Liver (tissue), 9 donors: ENCODE data around the gene ARPC3. TPM values are rescaled to one million over a fixed set of nuclear protein-coding genes. Genes with fewer than 3 reads are reported as not detected.
"Not testable (repeated sequence)": the region's sequence is repeated elsewhere in the genome, so short reads cannot be mapped to it uniquely, and the experiment has no call there.

Source experiments
- DNase-seq: peaks from one replicate; pipeline ENCODE4 v3.0.0-alpha.2; 2017; ENCODE audit warnings: low spot score
- H3K27ac ChIP-seq, 2 donors: one replicate each; pipeline ENCODE4 v1.7.0; 2013; ENCODE audit warnings: inconsistent platforms in 2 of 2, low read length in 2 of 2, control low read depth in 1 of 2, low read depth in 1 of 2, mild to moderate bottlenecking in 1 of 2
- H3K27me3 ChIP-seq, 4 donors: one replicate each; pipeline versions ENCODE4 v1.6.1 to v1.7.0; 2013; ENCODE audit warnings: low read length in 3 of 4, inconsistent platforms in 1 of 4, mild to moderate bottlenecking in 1 of 4, moderate library complexity in 1 of 4; ENCODE audit not compliant: control insufficient read depth in 4 of 4, insufficient read depth in 4 of 4
- H3K36me3 ChIP-seq, 4 donors: one replicate each; pipeline versions ENCODE4 v1.6.1 to v1.7.0; 2013; ENCODE audit warnings: low read length in 3 of 4, mild to moderate bottlenecking in 3 of 4, low read depth in 1 of 4, moderate library complexity in 1 of 4; ENCODE audit not compliant: control insufficient read depth in 4 of 4, insufficient read depth in 3 of 4
- H3K4me1 ChIP-seq, 4 donors: one replicate each; pipeline versions ENCODE4 v1.6.1 to v1.7.0; 2013; ENCODE audit warnings: low read length in 3 of 4, mild to moderate bottlenecking in 3 of 4, moderate library complexity in 1 of 4; ENCODE audit not compliant: control insufficient read depth in 4 of 4, insufficient read depth in 4 of 4
- H3K4me3 ChIP-seq, 3 donors: one replicate each; pipeline versions ENCODE4 v1.6.1 to v1.7.0; 2013; ENCODE audit warnings: low read length in 3 of 3, control low read depth in 1 of 3, low read depth in 1 of 3, mild to moderate bottlenecking in 1 of 3
- H3K9ac ChIP-seq, 2 donors: one replicate each; pipeline ENCODE4 v1.7.0; 2013; ENCODE audit warnings: low read length in 2 of 2, mild to moderate bottlenecking in 2 of 2, moderate library complexity in 2 of 2, control low read depth in 1 of 2, low read depth in 1 of 2
- H3K9me3 ChIP-seq, 4 donors: one replicate each; pipeline versions ENCODE4 v1.6.1 to v1.7.0; 2013; ENCODE audit warnings: low read length in 3 of 4; ENCODE audit not compliant: control insufficient read depth in 4 of 4
- ATF3 ChIP-seq: IDR thresholded peaks from 2 replicates; pipeline ENCODE4 v1.6.1; 2016; ENCODE audit warnings: antibody characterized with exemption
- CTCF ChIP-seq: fragments of 150-350 bp; IDR thresholded peaks from 2 replicates; pipeline ENCODE4 v1.5.1; 2017; ENCODE audit warnings: improper control_type of control experiment, low read depth, low read length; ENCODE audit not compliant: missing input control
- EGR1 ChIP-seq, 2 donors: IDR thresholded peaks; 2 replicates each; pipeline ENCODE4 v1.6.1; 2016 to 2018; ENCODE audit warnings: antibody characterized with exemption in 2 of 2, low read depth in 2 of 2
- FOXA1 ChIP-seq: IDR thresholded peaks from 2 replicates; pipeline ENCODE4 v1.6.1; 2016; ENCODE audit warnings: antibody characterized with exemption
- FOXA2 ChIP-seq: IDR thresholded peaks from 2 replicates; pipeline ENCODE4 v1.6.1; 2016; ENCODE audit warnings: antibody characterized with exemption
- GABPA ChIP-seq, 2 donors: IDR thresholded peaks in 1 of 2; conservative IDR thresholded peaks in 1 of 2; 2 replicates each; pipeline ENCODE4 v1.6.1; 2016; ENCODE audit warnings: antibody characterized with exemption in 2 of 2, mild to moderate bottlenecking in 1 of 2, moderate library complexity in 1 of 2
- HNF4A ChIP-seq, 2 donors: conservative IDR thresholded peaks; 2 replicates each; pipeline ENCODE4 v1.6.1; 2016; ENCODE audit warnings: antibody characterized with exemption in 2 of 2, mild to moderate bottlenecking in 2 of 2
- HNF4G ChIP-seq: IDR thresholded peaks from 2 replicates; pipeline ENCODE4 v1.6.1; 2016; ENCODE audit warnings: antibody characterized with exemption
- JUND ChIP-seq, 2 donors: IDR thresholded peaks; 2 replicates each; pipeline ENCODE4 v1.6.1; 2016; ENCODE audit warnings: antibody characterized with exemption in 2 of 2
- MAX ChIP-seq: IDR thresholded peaks from 2 replicates; pipeline ENCODE4 v1.6.1; 2016; ENCODE audit warnings: antibody characterized with exemption
- NR2F2 ChIP-seq: IDR thresholded peaks from 2 replicates; pipeline ENCODE4 v1.6.1; 2016; ENCODE audit warnings: antibody characterized with exemption
- RAD21 ChIP-seq, 2 donors: IDR thresholded peaks; 2 replicates each; pipeline ENCODE4 v1.6.1; 2016; ENCODE audit warnings: antibody characterized with exemption in 2 of 2, mild to moderate bottlenecking in 2 of 2
- REST ChIP-seq: IDR thresholded peaks from 2 replicates; pipeline ENCODE4 v1.6.1; 2016; ENCODE audit warnings: antibody characterized with exemption, mild to moderate bottlenecking
- RXRA ChIP-seq, 2 donors: IDR thresholded peaks; 2 replicates each; pipeline ENCODE4 v1.6.1; 2017 to 2018; ENCODE audit warnings: antibody characterized with exemption in 2 of 2, mild to moderate bottlenecking in 1 of 2
- SP1 ChIP-seq: IDR thresholded peaks from 2 replicates; pipeline ENCODE4 v1.6.1; 2018; ENCODE audit warnings: antibody characterized with exemption, mild to moderate bottlenecking
- TAF1 ChIP-seq: conservative IDR thresholded peaks from 2 replicates; pipeline ENCODE4 v1.6.1; 2016; ENCODE audit warnings: antibody characterized with exemption, mild to moderate bottlenecking
- YY1 ChIP-seq: IDR thresholded peaks from 2 replicates; pipeline ENCODE4 v1.6.1; 2016; ENCODE audit warnings: antibody characterized with exemption, mild to moderate bottlenecking
- ZBTB33 ChIP-seq: IDR thresholded peaks from 2 replicates; pipeline ENCODE4 v1.6.1; 2016; ENCODE audit warnings: antibody characterized with exemption
- WGBS: extraction: QIAGEN DNeasy Blood & Tissue Kit; methylation state at CpG from one replicate; pipeline ENCODE4 v1.1.7; 2013; 5-methylcytosine and 5-hydroxymethylcytosine counted together
- polyA plus RNA-seq, 2 donors: library from polyadenylated mRNA; stranded (reverse) in 1 of 2; unstranded in 1 of 2; fragments of 200-250 nt in 1 of 2; fragments of >200 nt in 1 of 2; fragmentation: Nextera tagmentation in 1 of 2; extraction: Ambion mirVana in 1 of 2; gene quantifications; one replicate each; pipeline versions ENCODE4 v1.2.1 to v1.2.3, GENCODE V29; 2013 to 2015
- total RNA-seq, 2 donors: library from RNA; depleted of rRNA; stranded (reverse); fragments of >200 nt; gene quantifications; one replicate each; pipeline ENCODE4 v1.2.3, GENCODE V29; 2014
- donor health status: healthy.
- donor health status: healthy.
- donor health status: healthy.
- donor health status: healthy.
- donor health status: healthy.

ARPC3 gene
- total and polyA plus RNA-seq, 4 donors: 86.2 to 140 (median 115) TPM

- Histone ChIP-seq H3K9me3 (no peaks in the 10 kb centered on the region), H3K4me3 (no peak overlapping the region), H3K4me1 (peaks cover 0 to 27% (median 21%) of the 10 kb centered on the region in 4 donors), H3K27ac (no peak overlapping the region), H3K27me3 (no peaks in the 10 kb centered on the region), H3K9ac (no peak overlapping the region), H3K36me3 (peaks cover 0 to 9% (median 7%) of the 10 kb centered on the region in 4 donors)
- DNase-seq: no peak
- TF ChIP-seq FOXA2 (no peak), RXRA (IDR thresholded peaks at IDR 0.05) (no peak), MAX (no peak), CTCF (no peak), TAF1 (no peak), NR2F2 (no peak), FOXA1 (no peak), REST (no peak), EGR1 (IDR thresholded peaks at IDR 0.05; ENCODE audit: low read depth in 2 of 2) (no peak), YY1 (no peak), SP1 (no peak), ZBTB33 (no peak), HNF4G (no peak), GABPA (IDR thresholded peaks at IDR 0.05 in 1 of 2, conservative IDR thresholded peaks at IDR 0.05 in 1 of 2) (no peak), HNF4A (conservative IDR thresholded peaks at IDR 0.05) (no peak), JUND (IDR thresholded peaks at IDR 0.05) (no peak), RAD21 (IDR thresholded peaks at IDR 0.05) (no peak), ATF3 (no peak)
- WGBS: 93% methylated on average over 2 of the region's 2 CpGs
Observed at GRCh38 chr12:110465024-110465423, 14.9 kb upstream of the ARPC3 start.

GRCh38 chr12:110461189-110461588 is 11.1 kb upstream of the ARPC3 start:
- H3K9me3 ChIP-seq, H3K27ac ChIP-seq, DNase-seq, H3K9ac ChIP-seq, H3K27me3 ChIP-seq, H3K4me1 ChIP-seq, H3K4me3 ChIP-seq: not testable (repeated sequence)
- peaks cover 0 to 16% (median 11%) of the 10 kb centered on the region in 4 donors for H3K36me3 ChIP-seq
- 94% methylated on average over 5 of the region's 5 CpGs for WGBS
